HEK293 (cell line): ENCODE results near the gene RNF214.

Source experiments
- CTCF ChIA-PET: fragments of 350-600 bp; formaldehyde crosslinking; extraction: SDS; loops from one replicate; lab custom pipeline; 2021; ENCODE audit warnings: antibody characterized with exemption; lab: Yijun Ruan, JAX
- POLR2A ChIA-PET: fragments of 300-600 bp; formaldehyde crosslinking; extraction: SDS; loops from one replicate; lab custom pipeline; 2020; ENCODE audit warnings: antibody characterized with exemption, inconsistent platforms; lab: Yijun Ruan, JAX
- H3K27ac ChIP-seq: fragments of 200-500 bp; sonication (Bioruptor generic); 2 replicates; pipeline ENCODE4 v1.5.1; 2014; ENCODE audit warnings: low read depth, low read length, control low read depth, inconsistent platforms; ENCODE audit errors: extremely low read depth
- H3K36me3 ChIP-seq, 2 experiments: fragments of 200-500 bp in 1 of 2; sonication (Bioruptor generic) in 1 of 2; 1 replicate in 1 of 2; 2 replicates in 1 of 2; pipeline ENCODE4 v1.5.1; 2014 to 2017; ENCODE audit warnings: inconsistent platforms in 2 of 2, low read length in 2 of 2; ENCODE audit not compliant: control insufficient read depth in 2 of 2, insufficient read depth in 1 of 2
- H3K4me1 ChIP-seq: fragments of 200-500 bp; sonication (Bioruptor generic); 2 replicates; pipeline ENCODE4 v1.5.1; 2014; ENCODE audit warnings: mild to moderate bottlenecking, low read length, inconsistent platforms; ENCODE audit not compliant: control insufficient read depth, insufficient read depth
- H3K4me3 ChIP-seq: 2 replicates; pipeline ENCODE4 v1.5.1; 2011; ENCODE audit warnings: low read depth, mild to moderate bottlenecking, control low read depth, low read length, moderate library complexity
- H3K9me3 ChIP-seq: fragments of 200-500 bp; sonication (Bioruptor generic); 2 replicates; pipeline ENCODE4 v1.5.1; 2014; ENCODE audit warnings: low read depth, low read length, inconsistent platforms; ENCODE audit not compliant: control insufficient read depth, insufficient read depth
- ATF2 ChIP-seq: fragments of 450-650 bp; formaldehyde crosslinking; IDR thresholded peaks from 2 replicates; pipeline ENCODE4 v1.5.1; 2016; ENCODE audit warnings: missing biosample characterization, missing genetic modification characterization, low read depth
- GLIS1 ChIP-seq: fragments of 450-650 bp; formaldehyde crosslinking; IDR thresholded peaks from 2 replicates; pipeline ENCODE4 v1.5.1; 2016; ENCODE audit warnings: missing biosample characterization, missing genetic modification characterization
- GLIS2 ChIP-seq: fragments of 450-650 bp; formaldehyde crosslinking; IDR thresholded peaks from 2 replicates; pipeline ENCODE4 v1.5.1; 2016; ENCODE audit warnings: missing biosample characterization, missing genetic modification characterization
- HOXD13 ChIP-seq: sonication (generic); formaldehyde crosslinking; IDR thresholded peaks from 2 replicates; pipeline ENCODE4 v1.8.0; 2022; ENCODE audit warnings: missing genetic modification reagents, borderline replicate concordance
- IKZF3 ChIP-seq: fragments of 450-650 bp; IDR thresholded peaks from 2 replicates; pipeline ENCODE4 v1.5.0; 2018; ENCODE audit warnings: missing biosample characterization, mild to moderate bottlenecking, missing genetic modification characterization, moderate library complexity
- PATZ1 ChIP-seq: fragments of 450-650 bp; formaldehyde crosslinking; IDR thresholded peaks from 2 replicates; pipeline ENCODE4 v1.5.1; 2016; ENCODE audit warnings: missing biosample characterization, missing genetic modification characterization
- SP2 ChIP-seq: fragments of 450-650 bp; formaldehyde crosslinking; IDR thresholded peaks from 2 replicates; pipeline ENCODE4 v1.5.1; 2016; ENCODE audit warnings: missing biosample characterization, missing genetic modification characterization
- ZBTB11 ChIP-seq: fragments of 450-650 bp; formaldehyde crosslinking; conservative IDR thresholded peaks from 2 replicates; pipeline ENCODE4 v1.5.1; 2016; ENCODE audit warnings: low read depth, missing biosample characterization, missing genetic modification characterization
- ZBTB20 ChIP-seq: fragments of 450-650 bp; formaldehyde crosslinking; IDR thresholded peaks from 2 replicates; pipeline ENCODE4 v1.5.1; 2016; ENCODE audit warnings: missing biosample characterization, missing genetic modification characterization
- ZBTB21 ChIP-seq: fragments of 450-650 bp; formaldehyde crosslinking; IDR thresholded peaks from 2 replicates; pipeline ENCODE4 v1.5.1; 2017; ENCODE audit warnings: missing biosample characterization, missing genetic modification characterization
- ZIC2 ChIP-seq: fragments of 450-650 bp; formaldehyde crosslinking; IDR thresholded peaks from 2 replicates; pipeline ENCODE4 v1.5.1; 2016; ENCODE audit warnings: missing biosample characterization, missing genetic modification characterization
- ZNF132 ChIP-seq: fragments of 450-650 bp; formaldehyde crosslinking; IDR thresholded peaks from 2 replicates; pipeline ENCODE4 v1.5.1; 2017; ENCODE audit warnings: missing biosample characterization, missing genetic modification characterization, borderline replicate concordance
- ZNF157 ChIP-seq: fragments of 450-650 bp; formaldehyde crosslinking; IDR thresholded peaks from 2 replicates; pipeline ENCODE4 v1.5.1; 2016; ENCODE audit warnings: missing biosample characterization, missing genetic modification characterization
- ZNF239 ChIP-seq: fragments of 450-650 bp; formaldehyde crosslinking; IDR thresholded peaks from 2 replicates; pipeline ENCODE4 v1.5.1; 2016; ENCODE audit warnings: missing biosample characterization, missing genetic modification characterization
- ZNF335 ChIP-seq: fragments of 450-650 bp; formaldehyde crosslinking; conservative IDR thresholded peaks from 2 replicates; pipeline ENCODE4 v1.5.1; 2016; ENCODE audit warnings: missing biosample characterization, missing genetic modification characterization
- ZNF341 ChIP-seq: fragments of 450-650 bp; formaldehyde crosslinking; IDR thresholded peaks from 2 replicates; pipeline ENCODE4; 2016; ENCODE audit warnings: low read depth, missing biosample characterization, missing genetic modification characterization
- ZNF510 ChIP-seq: fragments of 450-650 bp; formaldehyde crosslinking; IDR thresholded peaks from 2 replicates; pipeline ENCODE4 v1.5.1; 2018; ENCODE audit warnings: mild to moderate bottlenecking, missing genetic modification characterization, missing biosample characterization; ENCODE audit not compliant: insufficient replicate concordance
- ZNF555 ChIP-seq: fragments of 450-650 bp; formaldehyde crosslinking; conservative IDR thresholded peaks from 2 replicates; pipeline ENCODE4 v1.5.1; 2017; ENCODE audit warnings: missing biosample characterization, mild to moderate bottlenecking, missing genetic modification characterization, inconsistent platforms
- ZNF76 ChIP-seq: fragments of 450-650 bp; formaldehyde crosslinking; IDR thresholded peaks from 2 replicates; pipeline ENCODE4; 2016; ENCODE audit warnings: low read depth, missing biosample characterization, missing genetic modification characterization, borderline replicate concordance
- TF ChIP-seq, protein P1 (sequence below): fragments of 450-650 bp; formaldehyde crosslinking; optimal IDR thresholded peaks from 2 replicates; pipeline ENCODE3; 2016; ENCODE audit warnings: missing biosample characterization, mild to moderate bottlenecking, missing genetic modification characterization

The RNF214 gene

GRCh38 chr11:117230999-117231841, 1.3 kb upstream of the RNF214 start:
- Histone ChIP-seq H3K36me3 (peaks cover 0 to 45% of the 10 kb centered on the region in 2 experiments; a peak in 2 of 3 replicates), H3K9me3 (no peaks in the 10 kb centered on the region), H3K4me1 (no peaks in the 10 kb centered on the region), H3K27ac (peak overlapping the region; percentile 74; the same call in 1 of the 2 replicates), H3K4me3 (peak overlapping the region; percentile 88)
- CTCF ChIA-PET: interaction anchor here (0.5 to 8.1 kb wide), 11 partner anchors 9 to 709 kb away, joined by 3 to 71 read pairs (median 3); partner anchors contain the start of gene SIDT2
- peak; percentile 41; the same call in 1 of the 2 replicates for TF ChIP-seq ZNF335 (tag by site-specific recombination)
- no peak for TF ChIP-seq ZIC2
- no peak for TF ChIP-seq ZNF157 (tag by site-specific recombination)
- POLR2A ChIA-PET: interaction anchor here (0.5 to 2.6 kb wide), 8 partner anchors 9 to 534 kb away, joined by 3 to 11 read pairs (median 4); partner anchors contain the start of genes BACE1, CEP164 and PAFAH1B2

DNA sequence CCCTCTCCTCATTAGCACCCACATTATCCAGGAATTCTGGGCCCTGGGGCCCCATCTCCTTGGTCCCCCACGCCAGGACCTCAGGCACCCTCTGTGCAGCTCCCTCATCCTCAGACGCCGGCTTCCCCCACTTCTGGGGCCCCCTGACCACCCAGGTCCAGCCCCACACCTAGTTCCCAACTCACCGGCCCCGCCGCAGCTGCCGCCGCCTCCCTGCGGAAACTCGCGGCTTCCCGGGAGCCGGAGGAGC, 704 bp upstream of the RNF214 start, which contains the start of gene PCSK7:
Gene PCSK7 (minus strand): TSS at position 232 of the 250 bp plus-strand sequence. CDS start 2,229 bp downstream, outside the sequence.
- ChIA-PET POLR2A (interaction anchor here (0.9 to 2.6 kb wide), 6 partner anchors 9 to 96 kb away, joined by 3 to 11 read pairs (median 4); partner anchors contain the start of genes BACE1, CEP164 and PAFAH1B2), CTCF (interaction anchor here (0.5 to 8.1 kb wide), 13 partner anchors 10 to 709 kb away, joined by 3 to 71 read pairs (median 3); partner anchors contain the start of gene SIDT2)
- no peaks in the 10 kb centered on the region for H3K9me3 ChIP-seq
- H3K4me3 ChIP-seq: peak within 1 kb of the TSS; percentile 88
- H3K4me1 ChIP-seq: no peaks in the 10 kb centered on the region
- TF ChIP-seq ZNF335 (tag by site-specific recombination): peak; percentile 56; the same call in 1 of the 2 replicates
- TF ChIP-seq GLIS2 (tag by site-specific recombination): peak; percentile 60
- TF ChIP-seq ZNF341 (tag by site-specific recombination): no peak
- TF ChIP-seq ZBTB21 (tag by site-specific recombination): no peak
- TF ChIP-seq, protein P1, sequence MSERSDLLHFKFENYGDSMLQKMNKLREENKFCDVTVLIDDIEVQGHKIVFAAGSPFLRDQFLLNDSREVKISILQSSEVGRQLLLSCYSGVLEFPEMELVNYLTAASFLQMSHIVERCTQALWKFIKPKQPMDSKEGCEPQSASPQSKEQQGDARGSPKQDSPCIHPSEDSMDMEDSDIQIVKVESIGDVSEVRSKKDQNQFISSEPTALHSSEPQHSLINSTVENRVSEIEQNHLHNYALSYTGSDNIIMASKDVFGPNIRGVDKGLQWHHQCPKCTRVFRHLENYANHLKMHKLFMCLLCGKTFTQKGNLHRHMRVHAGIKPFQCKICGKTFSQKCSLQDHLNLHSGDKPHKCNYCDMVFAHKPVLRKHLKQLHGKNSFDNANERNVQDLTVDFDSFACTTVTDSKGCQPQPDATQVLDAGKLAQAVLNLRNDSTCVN (tag by site-specific recombination): no peak
- TF ChIP-seq PATZ1 (tag by site-specific recombination): 0 out of 2 replicates have a peak, but pooled peaks have one; percentile 28
- TF ChIP-seq ZNF555 (tag by site-specific recombination): no peak
- TF ChIP-seq ZNF132 (tag by site-specific recombination): no peak
- no peak for TF ChIP-seq ZNF510 (tag by site-specific recombination)
- TF ChIP-seq ZBTB20 (tag by site-specific recombination): peak; percentile 100
- TF ChIP-seq SP2 (tag by site-specific recombination): peak; percentile 52
- no peak for TF ChIP-seq HOXD13
- TF ChIP-seq ZNF239 (tag by site-specific recombination): no peak
- TF ChIP-seq IKZF3 (tag by site-specific recombination): peak; percentile 49; the same call in 1 of the 2 replicates
- TF ChIP-seq ATF2: no peak
- TF ChIP-seq ZBTB11 (tag by site-specific recombination): peak; percentile 70
- TF ChIP-seq ZNF76: peak; percentile 62; the same call in 1 of the 2 replicates
- peak; percentile 30; the same call in 1 of the 2 replicates for TF ChIP-seq GLIS1 (tag by site-specific recombination)
- peaks cover 0 to 46% of the 10 kb centered on the region in 2 experiments; a peak in 2 of 3 replicates for H3K36me3 ChIP-seq
- peak within 1 kb of the TSS; percentile 74 for H3K27ac ChIP-seq
